ENCODE results near the gene BCAM.

The BCAM gene

DNA sequence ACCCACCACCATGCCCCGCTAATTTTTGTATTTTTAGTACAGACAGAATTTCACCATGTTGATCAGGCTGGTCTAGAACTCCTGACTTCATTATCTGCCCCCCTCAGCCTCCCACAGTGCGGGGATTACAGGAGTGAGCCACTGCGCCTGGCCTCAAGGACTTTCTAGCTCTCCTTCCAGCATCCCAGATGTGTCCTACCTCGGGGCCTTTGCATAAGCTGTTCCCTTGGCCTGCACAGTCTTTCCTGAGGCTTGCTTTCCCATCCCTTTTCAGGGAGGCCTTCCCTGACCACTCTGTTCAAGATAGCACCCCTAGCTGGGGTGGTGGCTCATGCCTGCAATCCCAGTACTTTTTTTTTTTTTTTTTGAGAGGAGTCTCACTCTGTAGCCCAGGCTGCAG, 14.3 kb upstream of the BCAM start:
- TF ChIP-seq, protein P1, sequence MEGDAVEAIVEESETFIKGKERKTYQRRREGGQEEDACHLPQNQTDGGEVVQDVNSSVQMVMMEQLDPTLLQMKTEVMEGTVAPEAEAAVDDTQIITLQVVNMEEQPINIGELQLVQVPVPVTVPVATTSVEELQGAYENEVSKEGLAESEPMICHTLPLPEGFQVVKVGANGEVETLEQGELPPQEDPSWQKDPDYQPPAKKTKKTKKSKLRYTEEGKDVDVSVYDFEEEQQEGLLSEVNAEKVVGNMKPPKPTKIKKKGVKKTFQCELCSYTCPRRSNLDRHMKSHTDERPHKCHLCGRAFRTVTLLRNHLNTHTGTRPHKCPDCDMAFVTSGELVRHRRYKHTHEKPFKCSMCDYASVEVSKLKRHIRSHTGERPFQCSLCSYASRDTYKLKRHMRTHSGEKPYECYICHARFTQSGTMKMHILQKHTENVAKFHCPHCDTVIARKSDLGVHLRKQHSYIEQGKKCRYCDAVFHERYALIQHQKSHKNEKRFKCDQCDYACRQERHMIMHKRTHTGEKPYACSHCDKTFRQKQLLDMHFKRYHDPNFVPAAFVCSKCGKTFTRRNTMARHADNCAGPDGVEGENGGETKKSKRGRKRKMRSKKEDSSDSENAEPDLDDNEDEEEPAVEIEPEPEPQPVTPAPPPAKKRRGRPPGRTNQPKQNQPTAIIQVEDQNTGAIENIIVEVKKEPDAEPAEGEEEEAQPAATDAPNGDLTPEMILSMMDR (IDR thresholded peaks at IDR 0.05; ENCODE audit: low read depth, low read length): no peak
- no peak overlapping the region for H3K4me3 ChIP-seq (ENCODE audit: low read depth, low read length)

DNA sequence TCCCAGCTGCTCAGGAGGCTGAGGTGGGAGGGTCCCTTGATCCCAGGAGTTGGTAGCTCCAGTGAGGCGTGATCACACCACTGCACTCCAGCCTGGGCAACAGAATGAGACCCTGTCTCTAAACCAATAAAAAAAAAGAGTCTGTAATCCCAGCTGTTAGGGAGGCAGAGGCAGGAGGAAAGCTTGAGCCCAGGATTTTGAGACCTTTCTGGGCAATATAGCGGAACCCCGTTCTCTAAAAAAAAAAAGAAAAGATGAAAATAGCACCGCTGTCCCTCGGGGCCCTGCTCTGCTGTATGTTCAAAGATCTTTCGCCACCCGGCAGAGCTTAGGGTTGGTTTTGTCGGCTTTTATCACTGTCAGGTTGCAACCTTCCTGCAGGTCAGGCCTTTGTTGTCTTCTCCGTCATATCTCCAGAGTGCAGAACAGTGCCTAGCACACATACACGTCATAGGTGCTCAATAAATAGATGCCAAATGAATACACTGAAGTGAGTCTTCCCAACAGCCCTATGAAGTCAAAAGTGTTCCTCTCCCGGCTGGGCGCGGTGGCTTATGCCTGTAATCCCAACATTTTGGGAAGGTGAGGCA, 13.4 kb upstream of the BCAM start:
- TF ChIP-seq, protein P1 (IDR thresholded peaks at IDR 0.05; ENCODE audit: low read depth, low read length): no peak
- no peak overlapping the region for H3K4me3 ChIP-seq (ENCODE audit: low read depth, low read length)

DNA sequence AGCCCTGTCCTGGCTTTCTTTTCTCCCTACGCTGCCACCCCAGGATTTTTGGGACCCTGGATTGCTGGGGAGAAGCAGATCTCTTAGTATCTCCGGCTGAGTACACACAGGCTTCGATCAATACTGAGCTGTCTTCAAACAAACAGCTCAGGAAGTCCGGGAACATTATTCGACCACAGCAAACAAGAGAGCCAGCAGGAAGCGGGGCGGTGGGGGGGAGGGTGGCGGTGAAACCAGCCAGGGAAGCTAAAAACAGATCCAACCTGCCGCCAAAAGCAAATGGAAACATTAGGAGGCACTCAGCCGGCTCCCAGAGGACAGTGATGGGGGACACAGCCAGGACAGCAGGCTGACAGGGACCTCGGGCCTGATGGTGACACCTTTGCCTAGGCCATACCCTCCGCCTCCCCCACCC, 12.2 kb upstream of the BCAM start:
- H3K4me3 ChIP-seq (ENCODE audit: low read depth, low read length): no peak overlapping the region
- TF ChIP-seq, protein P1 (IDR thresholded peaks at IDR 0.05; ENCODE audit: low read depth, low read length): no peak

DNA sequence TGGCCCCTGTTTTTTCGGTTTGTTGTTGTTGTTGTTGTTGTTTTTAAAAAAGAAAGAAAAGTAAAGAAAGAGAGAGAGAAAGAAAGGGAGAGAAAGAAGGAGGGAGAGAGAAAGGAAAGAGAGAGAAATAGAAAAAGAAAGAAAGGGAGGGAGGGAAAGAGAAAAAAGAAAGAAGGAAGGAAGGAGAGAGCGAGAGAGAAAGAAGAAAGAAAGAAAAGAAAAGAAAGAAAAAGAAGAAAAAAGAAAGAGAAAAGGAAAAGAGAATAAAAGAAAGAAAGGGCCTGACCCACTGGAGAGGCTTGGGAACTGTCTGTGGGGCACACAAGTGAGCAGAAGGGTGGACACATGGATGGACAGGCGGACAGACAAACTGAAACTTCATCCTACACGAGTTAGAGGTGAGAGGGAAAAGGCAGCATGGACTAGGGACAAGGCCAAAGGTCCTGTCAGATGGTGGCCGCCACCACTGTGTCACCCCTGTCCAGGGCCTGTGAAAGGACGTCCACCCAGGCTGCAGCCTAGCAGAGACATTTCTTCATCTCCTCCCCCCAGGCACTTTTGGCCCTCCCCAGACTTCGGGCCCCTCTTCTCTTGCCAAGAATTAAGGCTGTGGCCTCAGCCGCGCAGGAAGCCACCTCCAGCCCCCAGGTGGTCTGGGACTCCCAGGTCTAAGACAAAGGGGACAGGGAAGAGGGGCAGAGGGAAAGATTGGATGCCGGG, 9.1 kb upstream of the BCAM start:
- TF ChIP-seq, protein P1 (IDR thresholded peaks at IDR 0.05; ENCODE audit: low read depth, low read length): no peak
- no peak overlapping the region for H3K4me3 ChIP-seq (ENCODE audit: low read depth, low read length)

DNA sequence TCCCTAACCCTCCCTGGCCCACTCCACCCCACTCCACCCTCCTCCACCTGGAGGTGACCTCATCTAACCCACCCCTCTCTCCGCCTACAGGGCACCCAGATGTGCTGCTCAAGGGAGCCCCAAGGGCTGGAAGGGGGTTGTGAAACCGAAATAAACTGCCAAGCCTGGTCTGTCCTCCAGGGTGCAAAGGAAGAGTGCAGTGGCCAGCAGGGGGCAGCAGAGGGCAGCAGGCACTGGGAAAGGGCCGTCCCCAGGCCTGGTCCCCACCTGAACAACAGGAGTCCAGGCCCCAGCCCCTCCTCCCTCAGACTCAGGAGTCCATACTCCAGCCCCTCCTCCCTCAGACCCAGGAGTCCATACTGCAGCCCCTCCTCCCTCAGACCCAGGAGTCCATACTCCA, 8.4 kb upstream of the BCAM start:
- no peak overlapping the region for H3K4me3 ChIP-seq (ENCODE audit: low read depth, low read length)
- TF ChIP-seq, protein P1 (IDR thresholded peaks at IDR 0.05; ENCODE audit: low read depth, low read length): peak; percentile 97

DNA sequence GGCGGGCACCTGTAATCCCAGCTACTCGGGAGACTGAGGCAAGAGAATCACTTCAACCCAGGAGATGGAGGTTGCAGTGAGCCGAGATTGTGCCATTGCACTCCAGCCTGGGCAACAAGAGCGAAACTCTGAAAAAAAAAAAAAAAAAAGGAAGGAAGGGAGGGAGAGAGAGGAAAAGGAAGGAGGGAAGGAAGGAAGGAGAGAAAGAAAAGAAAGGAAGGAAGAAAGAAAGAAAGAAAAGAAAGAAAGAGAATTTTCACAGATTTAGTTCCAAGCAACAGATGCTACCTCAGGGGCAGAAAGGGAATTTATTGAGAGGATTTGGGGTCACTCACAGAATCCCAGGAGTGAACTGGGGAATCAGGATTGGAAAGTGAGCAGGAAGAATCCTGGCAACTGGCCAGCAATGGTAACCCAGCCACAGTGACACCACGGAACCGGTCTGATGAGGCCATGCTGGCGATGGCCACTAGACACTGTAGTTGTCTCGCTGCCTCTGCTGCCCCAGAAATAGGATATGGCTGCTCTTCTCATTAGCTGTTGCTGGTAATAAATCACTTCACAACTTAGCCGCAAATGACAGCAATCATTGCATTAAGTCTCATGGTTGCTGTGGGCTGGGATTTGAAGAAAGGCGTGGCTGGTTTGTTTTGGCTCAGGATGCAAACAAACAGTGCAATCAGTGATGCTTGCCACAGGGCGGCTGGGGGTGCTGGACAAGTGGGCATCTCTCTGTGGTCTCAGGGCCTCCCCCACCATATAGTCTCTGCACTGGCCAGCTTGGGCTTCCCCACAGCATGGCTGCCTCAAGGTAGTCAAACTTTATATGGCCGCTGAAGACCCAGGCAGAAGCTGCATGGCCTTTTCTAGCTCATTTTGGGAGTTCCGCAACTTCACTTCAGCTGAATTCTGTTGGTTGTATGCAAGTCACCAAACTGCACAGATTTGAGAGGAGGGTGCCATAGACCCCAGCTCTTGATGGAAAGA, 5.2 kb upstream of the BCAM start:
- TF ChIP-seq, protein P1 (IDR thresholded peaks at IDR 0.05; ENCODE audit: low read depth, low read length): no peak
- H3K4me3 ChIP-seq (ENCODE audit: low read depth, low read length): no peak overlapping the region

Measured in WI38 (cell line).